ENCODE results near the gene VSTM2B.
"Not testable (repeated sequence)": the region's sequence is repeated elsewhere in the genome, so short reads cannot be mapped to it uniquely, and the experiment has no call there.

Gene VSTM2B

GRCh38 chr19:29485293-29485692, 40.5 kb upstream of the VSTM2B start:
- Histone ChIP-seq H3K9me3 (ENCODE audit: control insufficient read depth, low read length) (peaks cover 13% of the 10 kb centered on the region), H3K9ac (ENCODE audit: low read length) (no peak overlapping the region), H3K4me3 (ENCODE audit: low read length) (no peak overlapping the region), H3K4me1 (ENCODE audit: control insufficient read depth, insufficient read depth, low read length) (no peaks in the 10 kb centered on the region), H3K27me3 (replicated peaks; ENCODE audit: control insufficient read depth, insufficient read depth, low read length) (peaks cover 18% of the 10 kb centered on the region), H3K36me3 (ENCODE audit: control insufficient read depth, insufficient read depth, low read length, severe bottlenecking) (no peaks in the 10 kb centered on the region)
- no peak for DNase-seq (ENCODE audit: low read depth)

DNA sequence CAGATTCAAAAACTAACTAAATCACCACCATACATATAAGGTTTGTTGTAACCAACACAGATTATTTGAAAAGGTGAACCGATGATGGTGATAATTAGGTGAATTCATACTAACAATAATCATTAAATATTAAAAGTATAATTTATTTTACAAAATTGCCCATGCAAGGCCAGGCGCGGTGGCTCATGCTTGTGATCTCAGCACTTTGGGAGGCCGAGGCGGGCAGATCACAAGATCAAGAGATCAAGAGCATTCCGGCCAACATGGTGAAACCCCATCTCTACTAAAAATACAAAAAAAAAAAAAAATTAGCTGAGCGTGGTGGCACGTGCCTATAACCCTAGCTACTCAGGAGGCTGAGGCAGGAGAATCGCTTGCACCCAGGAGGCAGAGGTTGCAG, 38.8 kb upstream of the VSTM2B start:
- H3K4me1 ChIP-seq (ENCODE audit: control insufficient read depth, insufficient read depth, low read length); H3K9me3 ChIP-seq (ENCODE audit: control insufficient read depth, low read length); H3K9ac ChIP-seq (ENCODE audit: low read length); DNase-seq (ENCODE audit: low read depth); H3K4me3 ChIP-seq (ENCODE audit: low read length); H3K36me3 ChIP-seq (ENCODE audit: control insufficient read depth, insufficient read depth, low read length, severe bottlenecking): not testable (repeated sequence)
- peaks cover 23% of the 10 kb centered on the region for H3K27me3 ChIP-seq (replicated peaks; ENCODE audit: control insufficient read depth, insufficient read depth, low read length)

DNA sequence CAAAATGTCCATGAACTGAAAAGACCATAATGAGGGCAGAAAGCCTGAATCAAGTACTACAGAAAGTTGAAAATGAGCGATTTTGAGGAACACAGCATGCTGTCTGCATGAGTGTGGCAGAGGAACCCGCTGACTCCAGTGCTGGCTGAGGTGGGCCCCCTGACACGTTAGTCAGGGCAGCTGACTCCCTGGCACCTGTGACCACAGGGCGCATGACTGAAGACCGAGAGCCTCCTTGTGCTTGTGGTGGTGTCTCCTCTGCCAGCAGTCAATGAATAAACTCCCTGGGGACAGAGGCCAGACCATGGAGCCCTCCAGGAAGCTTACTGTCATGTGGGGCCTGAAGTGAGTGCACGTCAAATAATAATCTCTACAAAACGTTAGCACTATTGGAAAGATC, 38.4 kb upstream of the VSTM2B start:
- Histone ChIP-seq H3K9ac (ENCODE audit: low read length) (no peak overlapping the region), H3K9me3 (ENCODE audit: control insufficient read depth, low read length) (peaks cover 3% of the 10 kb centered on the region), H3K36me3 (ENCODE audit: control insufficient read depth, insufficient read depth, low read length, severe bottlenecking) (no peaks in the 10 kb centered on the region), H3K4me3 (ENCODE audit: low read length) (no peak overlapping the region), H3K4me1 (ENCODE audit: control insufficient read depth, insufficient read depth, low read length) (no peaks in the 10 kb centered on the region), H3K27me3 (replicated peaks; ENCODE audit: control insufficient read depth, insufficient read depth, low read length) (peaks cover 26% of the 10 kb centered on the region)
- no peak for DNase-seq (ENCODE audit: low read depth)

GRCh38 chr19:29488316-29488715, 37.5 kb upstream of the VSTM2B start:
- Histone ChIP-seq H3K4me1 (ENCODE audit: control insufficient read depth, insufficient read depth, low read length) (no peaks in the 10 kb centered on the region), H3K27me3 (replicated peaks; ENCODE audit: control insufficient read depth, insufficient read depth, low read length) (peaks cover 31% of the 10 kb centered on the region)

DNA sequence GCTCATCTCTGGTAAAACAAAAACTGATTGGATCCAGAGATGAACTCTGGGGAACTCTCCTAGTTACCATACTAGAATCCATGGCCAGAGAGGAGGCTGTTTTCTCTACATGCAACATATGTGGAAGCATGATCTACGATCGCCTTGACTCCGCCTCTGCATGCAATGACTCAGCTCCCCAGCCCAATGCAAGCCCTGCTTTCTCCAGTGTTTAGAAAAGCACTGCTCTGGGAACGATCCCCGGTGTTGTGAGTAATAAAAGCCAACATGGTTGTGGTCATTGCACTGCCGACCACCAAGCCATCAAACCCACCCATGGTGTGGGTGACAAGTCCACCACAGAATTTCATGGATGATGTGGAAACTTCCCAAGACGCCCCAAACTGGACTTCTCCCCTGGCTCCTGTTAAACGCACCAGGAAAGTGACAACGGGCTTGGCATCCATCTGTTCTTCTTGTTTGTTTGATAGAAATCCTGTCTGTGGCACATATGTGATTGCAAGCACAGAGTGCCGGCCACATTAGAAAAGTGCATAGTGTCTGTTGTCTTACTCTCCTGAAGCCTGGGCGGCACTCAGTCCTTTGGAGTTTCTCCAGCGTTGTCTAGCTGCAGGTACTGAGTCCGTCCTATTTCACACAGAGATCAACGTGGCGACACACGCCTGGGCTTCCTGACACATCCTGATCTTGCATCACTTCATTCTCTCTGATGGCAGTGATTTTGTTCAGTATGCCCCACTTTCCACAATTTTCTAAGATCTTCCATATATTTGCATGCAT, 36.4 kb upstream of the VSTM2B start:
- Histone ChIP-seq H3K36me3 (ENCODE audit: control insufficient read depth, insufficient read depth, low read length, severe bottlenecking) (no peaks in the 10 kb centered on the region), H3K9me3 (ENCODE audit: control insufficient read depth, low read length) (peaks cover 3% of the 10 kb centered on the region), H3K9ac (ENCODE audit: low read length) (no peak overlapping the region), H3K4me3 (ENCODE audit: low read length) (no peak overlapping the region), H3K4me1 (ENCODE audit: control insufficient read depth, insufficient read depth, low read length) (no peaks in the 10 kb centered on the region), H3K27me3 (replicated peaks; ENCODE audit: control insufficient read depth, insufficient read depth, low read length) (peaks cover 34% of the 10 kb centered on the region)
- no peak for DNase-seq (ENCODE audit: low read depth)

More at GRCh38 chr19:29488316-29488715, 37.5 kb upstream of the VSTM2B start:
- peaks cover 3% of the 10 kb centered on the region for H3K9me3 ChIP-seq (ENCODE audit: control insufficient read depth, low read length)
- H3K36me3 ChIP-seq (ENCODE audit: control insufficient read depth, insufficient read depth, low read length, severe bottlenecking) = no peaks in the 10 kb centered on the region
- no peak overlapping the region for H3K9ac ChIP-seq (ENCODE audit: low read length)
- H3K4me3 ChIP-seq (ENCODE audit: low read length) = no peak overlapping the region
- no peak for DNase-seq (ENCODE audit: low read depth)

DNA sequence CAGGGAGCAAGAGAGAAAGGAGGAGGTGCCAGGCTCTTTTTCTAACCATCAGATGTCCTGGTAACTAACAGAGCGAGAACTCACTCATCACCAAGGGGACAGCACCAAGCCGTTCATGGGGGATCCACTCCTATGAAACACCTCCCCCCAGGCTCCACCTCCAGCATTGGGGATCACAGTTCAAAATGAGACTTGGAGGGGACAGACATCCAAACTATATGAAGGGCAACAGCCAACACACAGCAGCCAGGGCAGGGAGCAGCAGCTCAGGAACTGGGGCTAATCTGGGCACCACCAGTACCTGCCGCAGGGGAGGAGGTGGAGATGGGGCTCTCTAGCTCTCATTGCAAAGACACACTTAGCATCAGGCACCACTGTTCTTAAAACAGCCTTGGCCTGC, 34.3 kb upstream of the VSTM2B start:
- Histone ChIP-seq H3K36me3 (ENCODE audit: control insufficient read depth, insufficient read depth, low read length, severe bottlenecking) (no peaks in the 10 kb centered on the region), H3K9me3 (ENCODE audit: control insufficient read depth, low read length) (peaks cover under 1% of the 10 kb centered on the region), H3K4me3 (ENCODE audit: low read length) (no peak overlapping the region), H3K4me1 (ENCODE audit: control insufficient read depth, insufficient read depth, low read length) (no peaks in the 10 kb centered on the region), H3K9ac (ENCODE audit: low read length) (no peak overlapping the region), H3K27me3 (replicated peaks; ENCODE audit: control insufficient read depth, insufficient read depth, low read length) (peaks cover 34% of the 10 kb centered on the region)
- no peak for DNase-seq (ENCODE audit: low read depth)

DNA sequence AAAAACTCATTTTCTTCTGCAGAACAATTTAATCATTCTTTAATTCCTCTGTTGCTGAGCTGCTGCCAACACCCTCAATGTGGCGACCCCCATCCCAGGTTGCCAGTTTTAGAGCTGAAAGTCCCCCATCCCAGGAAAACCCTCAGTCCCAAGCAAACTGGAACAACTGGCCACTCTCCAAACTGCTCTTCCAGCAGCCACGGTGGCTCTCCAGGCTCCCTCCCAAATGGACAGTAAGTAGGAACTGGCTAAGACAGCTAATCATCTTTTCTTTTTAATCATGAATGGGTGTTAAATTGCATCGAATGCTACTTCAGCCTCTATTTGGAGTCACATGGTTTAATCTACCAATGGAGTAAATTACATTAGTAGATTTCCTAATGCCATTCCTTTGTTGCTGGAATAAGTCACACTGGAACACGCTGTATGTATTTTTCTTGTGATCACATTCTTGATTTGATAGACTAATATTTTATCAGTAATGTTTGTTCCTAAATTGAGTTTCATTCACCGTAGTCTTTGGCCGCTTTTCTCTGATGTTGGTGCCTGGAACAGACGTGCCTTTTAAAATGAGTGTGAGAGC, 33.7 kb upstream of the VSTM2B start:
- H3K4me1 ChIP-seq (ENCODE audit: control insufficient read depth, insufficient read depth, low read length) = no peaks in the 10 kb centered on the region
- no peak for DNase-seq (ENCODE audit: low read depth)

GRCh38 chr19:29492769-29493168, 33.0 kb upstream of the VSTM2B start:
- DNase-seq (ENCODE audit: low read depth) = no peak
- H3K9me3 ChIP-seq (ENCODE audit: control insufficient read depth, low read length) = no peaks in the 10 kb centered on the region
- H3K9ac ChIP-seq (ENCODE audit: low read length) = no peak overlapping the region
- H3K27me3 ChIP-seq (replicated peaks; ENCODE audit: control insufficient read depth, insufficient read depth, low read length) = peaks cover 34% of the 10 kb centered on the region
- no peaks in the 10 kb centered on the region for H3K4me1 ChIP-seq (ENCODE audit: control insufficient read depth, insufficient read depth, low read length)
- no peak overlapping the region for H3K4me3 ChIP-seq (ENCODE audit: low read length)
- no peaks in the 10 kb centered on the region for H3K36me3 ChIP-seq (ENCODE audit: control insufficient read depth, insufficient read depth, low read length, severe bottlenecking)

More for the DNA sequence above, 33.7 kb upstream of the VSTM2B start:
- no peak overlapping the region for H3K4me3 ChIP-seq (ENCODE audit: low read length)
- no peaks in the 10 kb centered on the region for H3K36me3 ChIP-seq (ENCODE audit: control insufficient read depth, insufficient read depth, low read length, severe bottlenecking)
- H3K9ac ChIP-seq (ENCODE audit: low read length) = no peak overlapping the region
- H3K9me3 ChIP-seq (ENCODE audit: control insufficient read depth, low read length) = no peaks in the 10 kb centered on the region
- peaks cover 34% of the 10 kb centered on the region for H3K27me3 ChIP-seq (replicated peaks; ENCODE audit: control insufficient read depth, insufficient read depth, low read length)

DNA sequence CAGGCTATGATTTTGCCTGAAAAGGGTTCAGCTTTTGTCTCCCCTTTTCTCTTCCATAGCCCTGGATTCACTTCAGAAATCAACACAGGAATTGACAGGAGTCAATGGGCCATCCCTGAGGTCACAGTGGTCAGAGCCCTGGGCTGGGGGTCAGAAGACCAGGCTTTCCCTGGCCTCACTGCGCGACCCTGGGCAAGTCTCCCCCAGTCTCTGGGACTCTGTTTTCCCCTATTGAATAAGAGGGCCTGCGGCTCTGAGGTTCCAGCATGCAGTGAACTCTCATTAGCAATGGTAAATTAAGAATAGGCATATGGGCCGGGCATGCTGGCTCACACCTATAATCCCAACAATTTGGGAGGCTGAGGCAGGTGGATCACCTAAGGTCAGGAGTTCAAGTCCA, 30.7 kb upstream of the VSTM2B start:
- DNase-seq (ENCODE audit: low read depth) = no peak
- peaks cover 26% of the 10 kb centered on the region for H3K27me3 ChIP-seq (replicated peaks; ENCODE audit: control insufficient read depth, insufficient read depth, low read length)

DNA sequence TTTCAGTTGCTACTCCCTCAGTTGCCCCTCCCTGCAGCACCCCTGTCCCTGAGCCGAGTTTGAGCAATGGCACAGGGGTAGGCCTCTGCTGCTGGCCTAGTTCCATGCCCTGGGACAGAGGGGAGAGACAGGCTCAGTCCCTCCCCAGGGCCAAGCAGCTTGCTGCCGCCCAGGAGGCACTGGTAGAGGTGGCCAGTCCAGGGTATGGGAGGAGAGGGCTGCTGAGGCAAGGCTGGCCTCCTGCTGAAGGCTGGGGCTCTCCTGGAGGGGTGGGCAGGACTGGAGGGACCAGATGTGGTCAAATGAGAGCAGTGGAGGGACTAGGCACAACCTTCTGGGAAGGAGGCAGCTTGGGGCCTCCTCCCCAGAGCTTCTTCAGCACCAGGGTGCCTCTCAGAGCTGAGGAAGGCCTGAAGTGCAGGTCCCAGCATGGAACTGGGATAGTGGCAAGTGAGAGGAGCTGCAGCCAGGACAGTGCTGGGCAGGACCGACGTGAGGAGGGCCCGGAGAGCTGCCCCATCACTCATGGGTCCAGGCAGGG, 29.8 kb upstream of the VSTM2B start:
- Histone ChIP-seq H3K4me1 (ENCODE audit: control insufficient read depth, insufficient read depth, low read length) (no peaks in the 10 kb centered on the region), H3K27me3 (replicated peaks; ENCODE audit: control insufficient read depth, insufficient read depth, low read length) (peaks cover 22% of the 10 kb centered on the region), H3K9ac (ENCODE audit: low read length) (no peak overlapping the region), H3K9me3 (ENCODE audit: control insufficient read depth, low read length) (no peaks in the 10 kb centered on the region), H3K4me3 (ENCODE audit: low read length) (no peak overlapping the region), H3K36me3 (ENCODE audit: control insufficient read depth, insufficient read depth, low read length, severe bottlenecking) (no peaks in the 10 kb centered on the region)
- no peak for DNase-seq (ENCODE audit: low read depth)

More for the DNA sequence above, 30.7 kb upstream of the VSTM2B start:
- Histone ChIP-seq H3K4me3 (ENCODE audit: low read length) (no peak overlapping the region), H3K9ac (ENCODE audit: low read length) (no peak overlapping the region), H3K9me3 (ENCODE audit: control insufficient read depth, low read length) (no peaks in the 10 kb centered on the region), H3K36me3 (ENCODE audit: control insufficient read depth, insufficient read depth, low read length, severe bottlenecking) (no peaks in the 10 kb centered on the region), H3K4me1 (ENCODE audit: control insufficient read depth, insufficient read depth, low read length) (no peaks in the 10 kb centered on the region)

GRCh38 chr19:29497241-29497640, 28.6 kb upstream of the VSTM2B start:
- Histone ChIP-seq H3K27me3 (replicated peaks; ENCODE audit: control insufficient read depth, insufficient read depth, low read length) (peaks cover 12% of the 10 kb centered on the region), H3K9ac (ENCODE audit: low read length) (no peak overlapping the region), H3K36me3 (ENCODE audit: control insufficient read depth, insufficient read depth, low read length, severe bottlenecking) (no peaks in the 10 kb centered on the region), H3K4me3 (ENCODE audit: low read length) (no peak overlapping the region), H3K9me3 (ENCODE audit: control insufficient read depth, low read length) (no peaks in the 10 kb centered on the region), H3K4me1 (ENCODE audit: control insufficient read depth, insufficient read depth, low read length) (no peaks in the 10 kb centered on the region)
- DNase-seq (ENCODE audit: low read depth) = no peak

All from adipocyte (in vitro differentiated cells).